ENCODE data around the gene KMT5B. TPM values are rescaled to one million over a fixed set of nuclear protein-coding genes. Genes with fewer than 3 reads are reported as not detected.

KMT5B gene
- total and polyA plus RNA-seq, 10 of the 15 experiments (the other 5 are each of a cell fraction or from before 2014, with no cell fraction given) = 4.7 to 21.8 (median 18.0) TPM

DNA sequence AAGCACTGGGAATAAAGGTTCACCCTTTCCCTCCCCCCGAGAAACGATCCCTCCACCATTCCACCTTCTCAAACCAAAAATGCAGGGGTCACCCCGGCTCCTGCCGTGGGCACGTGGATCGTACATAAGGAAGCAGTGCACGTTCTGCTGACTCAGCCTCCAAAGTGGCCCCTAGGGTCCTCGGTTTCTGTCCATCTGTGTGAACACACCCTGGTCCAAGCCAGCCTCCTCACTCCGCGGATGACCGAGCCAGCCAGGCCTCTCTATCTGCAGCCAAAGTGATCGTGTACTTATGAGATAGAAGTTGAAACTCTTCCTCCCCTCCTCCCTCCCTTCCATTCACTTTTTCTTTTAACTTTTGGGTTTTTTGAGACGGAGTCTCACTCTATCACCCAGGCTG is 42.4 kb upstream of the KMT5B start (continued):
- TF ChIP-seq, protein P1, sequence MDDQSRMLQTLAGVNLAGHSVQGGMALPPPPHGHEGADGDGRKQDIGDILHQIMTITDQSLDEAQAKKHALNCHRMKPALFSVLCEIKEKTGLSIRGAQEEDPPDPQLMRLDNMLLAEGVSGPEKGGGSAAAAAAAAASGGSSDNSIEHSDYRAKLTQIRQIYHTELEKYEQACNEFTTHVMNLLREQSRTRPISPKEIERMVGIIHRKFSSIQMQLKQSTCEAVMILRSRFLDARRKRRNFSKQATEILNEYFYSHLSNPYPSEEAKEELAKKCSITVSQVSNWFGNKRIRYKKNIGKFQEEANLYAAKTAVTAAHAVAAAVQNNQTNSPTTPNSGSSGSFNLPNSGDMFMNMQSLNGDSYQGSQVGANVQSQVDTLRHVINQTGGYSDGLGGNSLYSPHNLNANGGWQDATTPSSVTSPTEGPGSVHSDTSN (IDR thresholded peaks at IDR 0.05; ENCODE audit: insufficient replicate concordance, low read depth, low read length) = no peak
- TF ChIP-seq RFX5 (IDR thresholded peaks at IDR 0.05; ENCODE audit: low read depth, low read length) (no peak), CBX3 (IDR thresholded peaks at IDR 0.05; ENCODE audit: borderline replicate concordance, low read depth) (no peak), DPF2 (IDR thresholded peaks at IDR 0.05) (no peak), HCFC1 (IDR thresholded peaks at IDR 0.05; ENCODE audit: low read length) (no peak)
- TF ChIP-seq, protein P2, sequence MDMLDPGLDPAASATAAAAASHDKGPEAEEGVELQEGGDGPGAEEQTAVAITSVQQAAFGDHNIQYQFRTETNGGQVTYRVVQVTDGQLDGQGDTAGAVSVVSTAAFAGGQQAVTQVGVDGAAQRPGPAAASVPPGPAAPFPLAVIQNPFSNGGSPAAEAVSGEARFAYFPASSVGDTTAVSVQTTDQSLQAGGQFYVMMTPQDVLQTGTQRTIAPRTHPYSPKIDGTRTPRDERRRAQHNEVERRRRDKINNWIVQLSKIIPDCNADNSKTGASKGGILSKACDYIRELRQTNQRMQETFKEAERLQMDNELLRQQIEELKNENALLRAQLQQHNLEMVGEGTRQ (IDR thresholded peaks at IDR 0.05; ENCODE audit: borderline replicate concordance, low read depth, low read length) = no peak

DNA sequence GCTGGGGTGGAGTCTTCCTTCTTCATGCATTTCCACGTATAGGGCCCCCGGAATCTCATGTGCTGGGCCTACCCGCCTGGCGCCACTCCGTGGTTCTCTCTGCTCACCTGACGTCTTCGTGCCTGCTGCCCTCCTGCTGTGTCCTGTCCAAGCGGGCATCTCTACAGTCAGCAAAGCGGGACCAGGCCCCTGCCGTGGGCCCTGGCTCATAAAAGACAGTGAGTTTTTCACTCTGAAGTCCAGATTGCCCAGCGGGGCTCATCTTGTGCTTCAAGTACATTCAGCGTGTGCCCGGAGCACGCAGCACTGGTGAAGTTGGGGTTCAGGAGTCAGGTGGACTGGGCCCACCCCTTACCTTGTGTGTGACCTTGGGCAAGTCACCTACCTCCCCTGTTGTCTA is 41.3 kb upstream of the KMT5B start:
- CTCF ChIA-PET = interaction anchor here (1.1 to 1.5 kb wide), 2 partner anchors 53 to 128 kb away, joined by 3 to 4 read pairs; no protein-coding TSS in a partner anchor
- WGBS (ENCODE audit: insufficient coverage, insufficient replicate concordance, low lambda C conversion rate, missing lambda C conversion rate) = 71% methylated on average over 14 of the region's 14 CpGs
- TF ChIP-seq MXI1 (IDR thresholded peaks at IDR 0.05; ENCODE audit: low read depth, low read length) (no peak), SPI1 (IDR thresholded peaks at IDR 0.05; ENCODE audit: borderline replicate concordance, insufficient read depth, low read depth, low read length) (no peak), ASH2L (IDR thresholded peaks at IDR 0.05; ENCODE audit: borderline replicate concordance, low read depth) (no peak), CHD2 (IDR thresholded peaks at IDR 0.05; ENCODE audit: borderline replicate concordance, low read depth, low read length) (no peak), SREBF1 (IDR thresholded peaks at IDR 0.05; ENCODE audit: low read length) (no peak)
- TF ChIP-seq, protein P3, sequence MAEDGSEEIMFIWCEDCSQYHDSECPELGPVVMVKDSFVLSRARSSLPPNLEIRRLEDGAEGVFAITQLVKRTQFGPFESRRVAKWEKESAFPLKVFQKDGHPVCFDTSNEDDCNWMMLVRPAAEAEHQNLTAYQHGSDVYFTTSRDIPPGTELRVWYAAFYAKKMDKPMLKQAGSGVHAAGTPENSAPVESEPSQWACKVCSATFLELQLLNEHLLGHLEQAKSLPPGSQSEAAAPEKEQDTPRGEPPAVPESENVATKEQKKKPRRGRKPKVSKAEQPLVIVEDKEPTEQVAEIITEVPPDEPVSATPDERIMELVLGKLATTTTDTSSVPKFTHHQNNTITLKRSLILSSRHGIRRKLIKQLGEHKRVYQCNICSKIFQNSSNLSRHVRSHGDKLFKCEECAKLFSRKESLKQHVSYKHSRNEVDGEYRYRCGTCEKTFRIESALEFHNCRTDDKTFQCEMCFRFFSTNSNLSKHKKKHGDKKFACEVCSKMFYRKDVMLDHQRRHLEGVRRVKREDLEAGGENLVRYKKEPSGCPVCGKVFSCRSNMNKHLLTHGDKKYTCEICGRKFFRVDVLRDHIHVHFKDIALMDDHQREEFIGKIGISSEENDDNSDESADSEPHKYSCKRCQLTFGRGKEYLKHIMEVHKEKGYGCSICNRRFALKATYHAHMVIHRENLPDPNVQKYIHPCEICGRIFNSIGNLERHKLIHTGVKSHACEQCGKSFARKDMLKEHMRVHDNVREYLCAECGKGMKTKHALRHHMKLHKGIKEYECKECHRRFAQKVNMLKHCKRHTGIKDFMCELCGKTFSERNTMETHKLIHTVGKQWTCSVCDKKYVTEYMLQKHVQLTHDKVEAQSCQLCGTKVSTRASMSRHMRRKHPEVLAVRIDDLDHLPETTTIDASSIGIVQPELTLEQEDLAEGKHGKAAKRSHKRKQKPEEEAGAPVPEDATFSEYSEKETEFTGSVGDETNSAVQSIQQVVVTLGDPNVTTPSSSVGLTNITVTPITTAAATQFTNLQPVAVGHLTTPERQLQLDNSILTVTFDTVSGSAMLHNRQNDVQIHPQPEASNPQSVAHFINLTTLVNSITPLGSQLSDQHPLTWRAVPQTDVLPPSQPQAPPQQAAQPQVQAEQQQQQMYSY (CRISPR knock-in tag; IDR thresholded peaks at IDR 0.05) = no peak
- TF ChIP-seq, protein P4, sequence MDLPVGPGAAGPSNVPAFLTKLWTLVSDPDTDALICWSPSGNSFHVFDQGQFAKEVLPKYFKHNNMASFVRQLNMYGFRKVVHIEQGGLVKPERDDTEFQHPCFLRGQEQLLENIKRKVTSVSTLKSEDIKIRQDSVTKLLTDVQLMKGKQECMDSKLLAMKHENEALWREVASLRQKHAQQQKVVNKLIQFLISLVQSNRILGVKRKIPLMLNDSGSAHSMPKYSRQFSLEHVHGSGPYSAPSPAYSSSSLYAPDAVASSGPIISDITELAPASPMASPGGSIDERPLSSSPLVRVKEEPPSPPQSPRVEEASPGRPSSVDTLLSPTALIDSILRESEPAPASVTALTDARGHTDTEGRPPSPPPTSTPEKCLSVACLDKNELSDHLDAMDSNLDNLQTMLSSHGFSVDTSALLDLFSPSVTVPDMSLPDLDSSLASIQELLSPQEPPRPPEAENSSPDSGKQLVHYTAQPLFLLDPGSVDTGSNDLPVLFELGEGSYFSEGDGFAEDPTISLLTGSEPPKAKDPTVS (IDR thresholded peaks at IDR 0.05; ENCODE audit: low read depth, low read length) = no peak

More for the DNA sequence above, 41.3 kb upstream of the KMT5B start:
- Histone ChIP-seq H2AFZ (ENCODE audit: control insufficient read depth, low read depth, low read length) (no peak overlapping the region), H3K27me3 (replicated peaks in 1 of 2; ENCODE audit: control insufficient read depth in 2 of 2, insufficient read depth in 2 of 2, low read length in 1 of 2) (no peaks in the 10 kb centered on the region; a peak in 1 of 4 replicates), H3K4me1 (ENCODE audit: control insufficient read depth, insufficient read depth, low read length) (peaks cover 4% of the 10 kb centered on the region), H3K4me3 (no peak overlapping the region), H3K9ac (ENCODE audit: control insufficient read depth, insufficient read depth, low read length) (no peak overlapping the region), H3K4me2 (ENCODE audit: control insufficient read depth, insufficient read depth) (no peak overlapping the region), H3K27ac (ENCODE audit: control insufficient read depth, insufficient read depth) (no peak overlapping the region), H4K20me1 (ENCODE audit: control insufficient read depth, insufficient read depth) (no peaks in the 10 kb centered on the region), H3K79me2 (ENCODE audit: control insufficient read depth, insufficient read depth, low read length) (no peaks in the 10 kb centered on the region), H3K9me3 (replicated peaks; ENCODE audit: control insufficient read depth, insufficient read depth, low read length) (peaks cover 1% of the 10 kb centered on the region; the same call in 1 of the 3 replicates), H3K36me3 (ENCODE audit: control insufficient read depth in 2 of 2, insufficient read depth in 2 of 2, low read length in 1 of 2) (no peaks in the 10 kb centered on the region)
- intact Hi-C loops (cut with micrococcal nuclease; ENCODE audit: unreplicated experiment) = no loop called here
- no peak for DNase-seq (ENCODE audit: low read depth, low spot score)
- BruUV-seq (replicated peaks) = no TSS peak
- no peak for ATAC-seq
- RAD21 ChIA-PET (ENCODE audit: unreplicated experiment) = interaction anchor here (2.2 kb wide), 1 partner anchor 43 kb away, joined by 13 read pairs; no protein-coding TSS in a partner anchor
- SMC1A ChIA-PET (ENCODE audit: uncharacterized antibody, unreplicated experiment) = interaction anchor here (0.7 kb wide), 1 partner anchor 8 kb away, joined by 3 read pairs; no protein-coding TSS in a partner anchor
- in situ Hi-C loops (cut with MboI) = no loop called here
- no peak for FAIRE-seq
- POLR2A ChIA-PET = no interaction called here
